AG04449 (cell line): Measurements from ENCODE around the gene VPS45.

Experiments used
- CTCF ChIA-PET: fragments of 350-600 bp; formaldehyde crosslinking; extraction: SDS; loops from one replicate; lab custom pipeline; 2021; ENCODE audit warnings: antibody characterized with exemption; lab: Yijun Ruan, JAX
- POLR2A ChIA-PET: fragments of 400-600, 350-600 bp; formaldehyde crosslinking; extraction: SDS; loops from one replicate; lab custom pipeline; 2020; ENCODE audit warnings: antibody characterized with exemption, inconsistent platforms; lab: Yijun Ruan, JAX
- DNase-seq: peaks from one replicate; pipeline ENCODE4 v3.0.0-alpha.2; 2010; ENCODE audit warnings: low read depth, low spot score
- H3K4me3 ChIP-seq: 2 replicates; pipeline ENCODE4 v1.5.1; 2011; ENCODE audit warnings: low read depth, mild to moderate bottlenecking, control low read depth, low read length
- TF ChIP-seq, protein P1 (sequence below): IDR thresholded peaks from one replicate; pipeline ENCODE4 v1.5.1; 2011; ENCODE audit warnings: mild to moderate bottlenecking, moderate library complexity, low read length, control low read depth, inconsistent platforms; ENCODE audit not compliant: insufficient read depth; ENCODE audit errors: missing control alignments

VPS45 gene

DNA sequence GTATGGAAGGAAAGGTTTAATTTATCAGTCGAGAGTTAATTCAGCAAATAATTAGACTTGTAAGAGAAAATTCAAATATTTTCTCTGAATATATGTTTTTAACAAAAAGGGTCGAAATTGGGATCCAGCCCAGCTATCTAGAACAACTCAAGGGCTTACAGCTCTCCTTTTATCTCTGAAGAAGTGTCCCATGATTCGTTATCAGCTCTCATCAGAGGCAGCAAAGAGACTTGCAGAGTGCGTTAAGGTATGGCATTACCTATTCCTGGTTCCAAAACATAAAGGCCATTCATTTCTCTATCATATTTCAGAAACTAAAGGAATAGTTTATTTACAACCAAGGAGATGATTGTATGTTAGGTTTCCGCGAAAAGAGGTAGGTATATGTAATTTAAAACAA, 9.4 kb downstream of the VPS45 start:
- TF ChIP-seq, protein P1, sequence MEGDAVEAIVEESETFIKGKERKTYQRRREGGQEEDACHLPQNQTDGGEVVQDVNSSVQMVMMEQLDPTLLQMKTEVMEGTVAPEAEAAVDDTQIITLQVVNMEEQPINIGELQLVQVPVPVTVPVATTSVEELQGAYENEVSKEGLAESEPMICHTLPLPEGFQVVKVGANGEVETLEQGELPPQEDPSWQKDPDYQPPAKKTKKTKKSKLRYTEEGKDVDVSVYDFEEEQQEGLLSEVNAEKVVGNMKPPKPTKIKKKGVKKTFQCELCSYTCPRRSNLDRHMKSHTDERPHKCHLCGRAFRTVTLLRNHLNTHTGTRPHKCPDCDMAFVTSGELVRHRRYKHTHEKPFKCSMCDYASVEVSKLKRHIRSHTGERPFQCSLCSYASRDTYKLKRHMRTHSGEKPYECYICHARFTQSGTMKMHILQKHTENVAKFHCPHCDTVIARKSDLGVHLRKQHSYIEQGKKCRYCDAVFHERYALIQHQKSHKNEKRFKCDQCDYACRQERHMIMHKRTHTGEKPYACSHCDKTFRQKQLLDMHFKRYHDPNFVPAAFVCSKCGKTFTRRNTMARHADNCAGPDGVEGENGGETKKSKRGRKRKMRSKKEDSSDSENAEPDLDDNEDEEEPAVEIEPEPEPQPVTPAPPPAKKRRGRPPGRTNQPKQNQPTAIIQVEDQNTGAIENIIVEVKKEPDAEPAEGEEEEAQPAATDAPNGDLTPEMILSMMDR: no peak
- no peak for DNase-seq
- H3K4me3 ChIP-seq: no peak overlapping the region
- ChIA-PET CTCF (interaction anchor here (6.9 to 11.1 kb wide), 2 partner anchors 88 to 111 kb away, joined by 135 to 486 read pairs; no protein-coding TSS in a partner anchor), POLR2A (no interaction called here)

DNA sequence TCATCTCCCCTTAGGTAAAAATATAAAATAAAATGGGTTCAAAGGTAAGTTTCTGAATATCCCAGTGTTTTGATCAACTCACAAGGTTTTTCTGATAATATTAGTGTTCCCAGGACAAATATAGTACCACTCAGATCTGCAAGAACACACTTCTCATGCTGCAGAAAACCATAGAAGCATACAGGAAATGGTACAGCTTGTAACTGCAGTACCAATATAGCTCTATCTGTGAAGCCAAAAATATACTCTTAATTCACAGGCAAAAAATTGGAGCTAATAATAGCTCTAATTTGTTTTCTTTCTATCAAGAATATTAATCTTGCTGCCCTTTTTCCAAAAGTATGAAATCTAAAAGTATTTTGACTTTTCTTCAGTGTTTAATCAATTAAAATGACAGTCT, 13.2 kb downstream of the VPS45 start:
- POLR2A ChIA-PET: no interaction called here
- no peak for DNase-seq
- no peak overlapping the region for H3K4me3 ChIP-seq
- TF ChIP-seq, protein P1: no peak
- CTCF ChIA-PET: interaction anchor here (1.7 to 11.1 kb wide), 3 partner anchors 12 to 118 kb away, joined by 4 to 486 read pairs (median 4); no protein-coding TSS in a partner anchor

DNA sequence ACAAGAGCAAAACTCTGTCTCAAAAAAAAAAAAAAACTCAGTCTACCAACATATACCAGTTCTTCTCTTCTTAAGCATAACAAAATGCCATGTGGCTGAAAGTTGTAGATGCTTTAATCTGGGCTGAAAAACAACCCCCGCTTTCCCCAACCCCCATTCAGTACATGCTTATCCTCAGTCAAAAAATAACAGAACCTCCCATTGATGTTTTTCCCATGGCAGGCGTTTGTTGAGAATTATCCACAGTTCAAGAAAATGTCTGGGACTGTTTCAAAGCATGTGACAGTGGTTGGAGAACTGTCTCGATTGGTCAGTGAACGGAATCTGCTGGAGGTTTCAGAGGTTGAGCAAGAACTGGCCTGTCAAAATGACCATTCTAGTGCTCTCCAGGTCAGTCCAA, 14.9 kb downstream of the VPS45 start:
- ChIA-PET CTCF (interaction anchor here (0.8 to 1.2 kb wide), 2 partner anchors 9 to 16 kb away, joined by 4 to 5 read pairs; no protein-coding TSS in a partner anchor), POLR2A (no interaction called here)
- H3K4me3 ChIP-seq: no peak overlapping the region
- DNase-seq: no peak
- TF ChIP-seq, protein P1: no peak

DNA sequence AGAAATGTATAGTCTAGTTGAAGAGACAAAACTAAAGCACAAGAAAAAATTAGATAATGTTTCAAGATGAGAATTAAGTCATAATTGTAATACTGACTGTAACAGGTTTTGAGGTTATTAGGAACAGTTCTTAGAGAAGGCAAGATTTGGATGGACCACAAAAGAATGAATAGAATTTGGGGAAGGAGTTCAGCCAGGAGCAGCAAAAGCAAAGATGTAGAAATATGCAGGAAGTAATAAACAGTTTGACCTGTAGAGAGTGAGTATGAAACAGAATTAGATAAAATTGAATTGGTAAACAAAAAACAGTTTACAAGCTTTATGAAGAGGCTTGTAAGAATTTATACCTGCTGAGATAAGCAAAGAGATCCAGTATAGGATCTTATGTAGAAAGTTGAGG, 16.3 kb downstream of the VPS45 start:
- ChIA-PET CTCF (interaction anchor here (0.6 to 1.9 kb wide), 4 partner anchors 14 to 109 kb away, joined by 3 to 6 read pairs (median 4); no protein-coding TSS in a partner anchor), POLR2A (no interaction called here)
- DNase-seq: no peak
- TF ChIP-seq, protein P1: no peak
- H3K4me3 ChIP-seq: no peak overlapping the region

DNA sequence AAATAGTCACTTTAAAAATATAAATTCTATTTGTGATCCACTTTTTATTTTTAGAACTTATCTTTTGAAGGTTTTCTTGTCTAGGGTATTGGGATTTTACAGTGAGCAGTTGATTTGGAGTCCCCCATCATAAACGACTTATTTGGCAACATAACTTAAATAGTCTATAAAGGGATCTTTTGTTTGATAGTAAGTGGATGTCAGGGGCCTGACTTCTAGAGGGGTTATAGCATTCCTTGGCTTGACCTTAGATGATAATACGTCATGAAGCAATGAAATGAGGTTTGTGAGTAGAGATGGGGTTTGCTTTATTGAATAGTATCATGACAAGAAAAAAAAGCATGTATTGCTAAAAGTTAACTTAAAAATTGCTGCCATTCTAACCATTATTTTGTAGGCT, 17.8 kb downstream of the VPS45 start:
- POLR2A ChIA-PET: no interaction called here
- CTCF ChIA-PET: interaction anchor here (1.1 to 1.4 kb wide), 4 partner anchors 11 to 102 kb away, joined by 3 to 6 read pairs (median 4); no protein-coding TSS in a partner anchor
- no peak for DNase-seq
- TF ChIP-seq, protein P1: no peak
- no peak overlapping the region for H3K4me3 ChIP-seq

DNA sequence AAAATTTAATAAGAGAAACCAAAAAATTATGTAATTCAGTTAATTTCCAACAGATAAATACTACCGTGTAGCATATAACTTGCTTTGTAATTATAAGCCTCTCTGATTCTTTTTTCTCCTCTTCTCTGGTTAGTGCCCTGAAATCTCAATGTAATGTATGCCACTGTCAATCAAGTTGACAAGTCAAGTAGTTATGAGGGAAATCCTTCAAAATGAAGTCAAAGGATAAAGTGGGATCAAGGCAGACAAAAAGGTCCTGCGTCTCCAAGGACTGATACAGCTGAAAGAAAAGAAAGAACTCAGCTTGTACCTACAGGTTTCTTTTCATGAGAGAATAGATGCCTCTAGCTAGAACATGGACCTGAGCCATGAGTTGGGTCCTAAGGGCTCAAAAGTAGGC, 19.8 kb downstream of the VPS45 start:
- TF ChIP-seq, protein P1: no peak
- ChIA-PET POLR2A (no interaction called here), CTCF (no interaction called here)

More for the DNA sequence above, 19.8 kb downstream of the VPS45 start:
- no peak overlapping the region for H3K4me3 ChIP-seq
- no peak for DNase-seq
